GM23248 (cell line): Measurements from ENCODE around the gene IL32.

Source experiments
- EZH2 ChIP-seq: fragments of 200-600 bp; sonication (generic); IDR thresholded peaks from 2 replicates; pipeline ENCODE4 v1.6.1; 2018; ENCODE audit warnings: antibody characterized with exemption, mild to moderate bottlenecking; ENCODE audit not compliant: insufficient read depth, poor library complexity, severe bottlenecking
- EZH2phosphoT487 ChIP-seq: fragments of 200-600 bp; sonication (generic); IDR thresholded peaks from 2 replicates; pipeline ENCODE4 v1.6.1; 2018; ENCODE audit warnings: antibody characterized with exemption, moderate library complexity, mild to moderate bottlenecking, low read depth; ENCODE audit not compliant: insufficient read depth

DNA sequence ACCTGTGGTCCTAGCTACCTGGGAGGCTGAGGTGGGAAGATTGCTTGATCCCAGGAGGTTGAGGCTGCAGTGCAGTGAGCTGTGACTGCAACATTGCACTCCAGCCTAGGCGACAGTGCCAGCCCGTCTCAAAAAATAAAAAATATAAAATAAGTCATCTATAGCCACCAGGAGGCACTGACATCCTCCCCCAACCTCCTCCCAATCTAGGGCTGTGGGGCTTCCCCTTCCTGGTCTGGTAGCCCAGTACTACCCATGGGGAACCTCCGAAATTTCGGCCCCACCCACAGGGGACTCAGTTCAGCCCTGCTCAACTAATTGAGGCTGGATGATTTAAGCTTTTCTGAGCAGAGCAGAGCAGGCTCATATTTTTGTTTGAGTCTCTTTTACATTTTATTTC lies 30.4 kb downstream of the IL32 start:
- TF ChIP-seq EZH2phosphoT487 (no peak), EZH2 (no peak)
